ENCODE results near the gene CENPA.

GRCh38 chr2:26784570-26785234, 1.2 kb upstream of the CENPA start:
- TF ChIP-seq CTCF (IDR thresholded peaks at IDR 0.05 in 2 of 3, conservative IDR thresholded peaks at IDR 0.05 in 1 of 3; ENCODE audit: borderline replicate concordance in 1 of 3, insufficient read depth in 1 of 3, low read depth in 2 of 3, low read length in 2 of 3) (no peak), POLR2A (IDR thresholded peaks at IDR 0.05; ENCODE audit: borderline replicate concordance, extremely low read depth, insufficient read depth, insufficient read length) (no peak), POLR2AphosphoS5 (IDR thresholded peaks at IDR 0.05; ENCODE audit: low read depth, low read length) (no peak), SIN3A (IDR thresholded peaks at IDR 0.05; ENCODE audit: low read depth) (no peak), EZH2 (IDR thresholded peaks at IDR 0.05) (no peak), CEBPB (IDR thresholded peaks at IDR 0.05; ENCODE audit: low read depth) (no peak), ZNF274 (IDR thresholded peaks at IDR 0.05; ENCODE audit: low read depth, low read length) (no peak), SRF (IDR thresholded peaks at IDR 0.05; ENCODE audit: low read depth) (no peak), MAX (IDR thresholded peaks at IDR 0.05) (no peak), CBX3 (IDR thresholded peaks at IDR 0.05; ENCODE audit: low read depth) (no peak), YY1 (IDR thresholded peaks at IDR 0.05; ENCODE audit: extremely low read depth, insufficient replicate concordance, low read depth, low read length) (no peak)
- TF ChIP-seq, protein P1, sequence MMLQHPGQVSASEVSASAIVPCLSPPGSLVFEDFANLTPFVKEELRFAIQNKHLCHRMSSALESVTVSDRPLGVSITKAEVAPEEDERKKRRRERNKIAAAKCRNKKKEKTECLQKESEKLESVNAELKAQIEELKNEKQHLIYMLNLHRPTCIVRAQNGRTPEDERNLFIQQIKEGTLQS (IDR thresholded peaks at IDR 0.05), result no peak

Measured in HCT116 (cell line).